Measurements from ENCODE around the gene RIMBP2. TPM values are rescaled to one million over a fixed set of nuclear protein-coding genes. Genes with fewer than 3 reads are reported as not detected.

Gene RIMBP2
- total and polyA plus RNA-seq, 8 donors = 0.42 to 19.0 (median 16.1) TPM

GRCh38 chr12:130617219-130617618 lies 98.9 kb downstream of the RIMBP2 start:
- Histone ChIP-seq H3K36me3 (no peaks in the 10 kb centered on the region), H3K4me1 (no peaks in the 10 kb centered on the region), H3K9me3 (no peaks in the 10 kb centered on the region), H3K27ac (no peak overlapping the region), H3K4me3 (no peak overlapping the region), H3K27me3 (no peaks in the 10 kb centered on the region)
- TF ChIP-seq CTCF (IDR thresholded peaks at IDR 0.05) = no peak
- ATAC-seq = no peak
- intact Hi-C loops (cut with DNase I) = no loop called here
- DNase-seq = no peak

DNA sequence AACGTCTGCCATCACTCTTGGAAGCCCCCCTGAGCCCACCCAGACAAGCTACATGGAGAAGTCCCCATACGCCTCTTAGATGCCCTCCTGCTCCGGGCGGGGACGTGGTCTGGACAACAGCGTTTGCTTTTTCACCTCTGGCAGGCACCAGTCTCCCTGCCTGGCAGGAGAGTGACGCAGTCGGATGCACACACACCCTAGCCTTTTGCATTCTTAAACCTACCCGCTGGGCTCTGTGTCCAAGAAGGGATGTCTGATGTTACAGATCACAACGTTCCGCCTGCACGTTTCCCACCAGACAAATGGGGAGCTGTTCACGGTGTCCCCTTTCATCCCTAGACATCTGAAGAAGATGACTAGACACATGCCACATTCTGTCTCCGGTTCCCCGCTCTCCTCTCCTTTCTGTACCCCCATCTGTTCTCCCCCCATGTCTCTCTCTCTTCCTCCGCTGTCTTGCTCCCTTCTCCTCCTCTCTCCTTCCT lies 100.2 kb downstream of the RIMBP2 start:
- no peak overlapping the region for H3K27ac ChIP-seq

DNA sequence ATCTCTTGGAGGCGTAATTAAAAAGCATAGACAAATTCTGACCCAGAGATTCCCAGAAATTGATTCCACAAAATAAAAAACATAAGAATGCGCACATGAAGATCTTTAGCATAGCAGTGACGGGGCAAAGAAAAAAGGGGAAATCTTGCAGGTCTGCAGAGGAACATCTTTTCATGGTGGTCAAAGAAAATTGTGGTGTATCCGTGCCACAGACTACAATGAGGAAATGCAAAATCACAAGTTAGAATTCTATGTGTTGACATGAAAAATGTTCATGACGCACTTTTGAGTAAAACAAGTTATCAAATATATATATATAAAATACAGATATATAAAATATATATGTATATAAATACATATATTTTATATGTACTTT lies 101.6 kb downstream of the RIMBP2 start:
- Histone ChIP-seq H3K27ac (no peak overlapping the region), H3K4me3 (no peak overlapping the region), H3K4me1 (no peaks in the 10 kb centered on the region), H3K9me3 (no peaks in the 10 kb centered on the region), H3K36me3 (no peaks in the 10 kb centered on the region), H3K27me3 (no peaks in the 10 kb centered on the region)
- ATAC-seq = no peak
- DNase-seq = no peak
- intact Hi-C loops (cut with DNase I) = no loop called here
- no peak for TF ChIP-seq CTCF (IDR thresholded peaks at IDR 0.05)

More for the DNA sequence above, 100.2 kb downstream of the RIMBP2 start:
- Histone ChIP-seq H3K9me3 (no peaks in the 10 kb centered on the region), H3K4me1 (no peaks in the 10 kb centered on the region), H3K4me3 (no peak overlapping the region), H3K36me3 (no peaks in the 10 kb centered on the region), H3K27me3 (no peaks in the 10 kb centered on the region)
- ATAC-seq = no peak
- intact Hi-C loops (cut with DNase I) = no loop called here
- DNase-seq = peak in 1 of 4 donors; percentile 47
- TF ChIP-seq CTCF (IDR thresholded peaks at IDR 0.05) = no peak

GRCh38 chr12:130613831-130614529 lies 102.1 kb downstream of the RIMBP2 start:
- ATAC-seq = no peak

GRCh38 chr12:130613131-130613530 lies 103.0 kb downstream of the RIMBP2 start:
- TF ChIP-seq CTCF (IDR thresholded peaks at IDR 0.05) = no peak
- ATAC-seq = no peak
- no peaks in the 10 kb centered on the region for H3K9me3 ChIP-seq
- no peak overlapping the region for H3K27ac ChIP-seq
- DNase-seq = peak in 1 of 4 donors; percentile 75
- H3K36me3 ChIP-seq = no peaks in the 10 kb centered on the region
- H3K4me1 ChIP-seq = no peaks in the 10 kb centered on the region
- intact Hi-C loops (cut with DNase I) = no loop called here
- no peaks in the 10 kb centered on the region for H3K27me3 ChIP-seq
- H3K4me3 ChIP-seq = no peak overlapping the region

More at GRCh38 chr12:130613831-130614529, 102.1 kb downstream of the RIMBP2 start:
- no peak for DNase-seq
- no peaks in the 10 kb centered on the region for H3K36me3 ChIP-seq
- no peak for TF ChIP-seq CTCF (IDR thresholded peaks at IDR 0.05)
- H3K4me1 ChIP-seq = no peaks in the 10 kb centered on the region
- H3K4me3 ChIP-seq = no peak overlapping the region
- no peaks in the 10 kb centered on the region for H3K27me3 ChIP-seq
- intact Hi-C loops (cut with DNase I) = no loop called here
- no peaks in the 10 kb centered on the region for H3K9me3 ChIP-seq
- no peak overlapping the region for H3K27ac ChIP-seq
